Kidney (tissue), 14 donors: ENCODE measurements around the gene SLC25A25. TPM values are rescaled to one million over a fixed set of nuclear protein-coding genes. Genes with fewer than 3 reads are reported as not detected.
A peak's percentile ranks its signal among the peaks of the same experiment; 100 is the strongest.
"Not testable (repeated sequence)": the region's sequence is repeated elsewhere in the genome, so short reads cannot be mapped to it uniquely, and the experiment has no call there.

Source experiments
- DNase-seq, 5 donors: peaks; one replicate each; pipeline ENCODE4 v3.0.0-alpha.2; 2013 to 2020
- FAIRE-seq: peaks from 2 replicates; lab custom pipeline; 2012; peaks lifted over from hg19 to GRCh38; lab: Jason Lieb, UNC
- H3K27ac ChIP-seq, 2 donors: one replicate each; pipeline ENCODE4 v1.7.0; 2013; ENCODE audit warnings: low read depth in 2 of 2, low read length in 2 of 2, inconsistent platforms in 1 of 2
- H3K27me3 ChIP-seq: one replicate; pipeline ENCODE4 v1.7.1; 2013; ENCODE audit warnings: low read length, inconsistent platforms; ENCODE audit not compliant: control insufficient read depth, insufficient read depth
- H3K36me3 ChIP-seq, 3 donors: one replicate each; pipeline versions ENCODE4 v1.7.0 to v1.7.1; 2013; ENCODE audit warnings: low read length in 3 of 3, control low read depth in 1 of 3, inconsistent platforms in 1 of 3; ENCODE audit not compliant: insufficient read depth in 3 of 3, control insufficient read depth in 2 of 3
- H3K4me1 ChIP-seq, 3 donors: one replicate each; pipeline versions ENCODE4 v1.7.0 to v1.7.1; 2013; ENCODE audit warnings: low read length in 3 of 3, inconsistent platforms in 1 of 3, low read depth in 1 of 3; ENCODE audit not compliant: control insufficient read depth in 2 of 3, insufficient read depth in 2 of 3
- H3K4me3 ChIP-seq, 3 donors: one replicate each; pipeline versions ENCODE4 v1.7.0 to v1.8.1; 2013; ENCODE audit warnings: low read length in 3 of 3, control low read depth in 1 of 3, inconsistent platforms in 1 of 3
- H3K9ac ChIP-seq, 3 donors: one replicate each; pipeline versions ENCODE4 v1.7.0 to v1.7.1; 2013; ENCODE audit warnings: low read length in 3 of 3, control low read depth in 1 of 3, inconsistent platforms in 1 of 3
- H3K9me3 ChIP-seq, 3 donors: one replicate each; pipeline versions ENCODE4 v1.7.0 to v1.7.1; 2013; ENCODE audit warnings: low read length in 3 of 3, control low read depth in 1 of 3, inconsistent platforms in 1 of 3; ENCODE audit not compliant: control insufficient read depth in 2 of 3, insufficient read depth in 1 of 3
- intact Hi-C: fragments of 100-400 bp; cut with DNase I; formaldehyde crosslinking; loops from one replicate; pipeline ENCODE4 v1.11.1; 2022
- polyA plus RNA-seq: library from polyadenylated mRNA; stranded (reverse); fragments of 350-450 nt; fragmentation: Illumina TruSeq; extraction: RNeasy Lipid Tissue Mini Kit (QIAGEN cat#74804); gene quantifications from one replicate; pipeline ENCODE4 v1.2.3, GENCODE V29; 2014; ENCODE audit warnings: low read depth, low replicate concordance; ENCODE audit not compliant: insufficient read depth
- total RNA-seq: library from RNA; stranded (reverse); fragmentation: NEBNext Ultra II Directional; extraction: Animal tissue kit (Norgen Biotek cat#: 25700); gene quantifications from one replicate; pipeline ENCODE4 v1.2.1, GENCODE V29; 2021
- TF ChIP-seq, protein P1 (sequence below): IDR thresholded peaks from 3 replicates; pipeline ENCODE4 v1.5.1; 2012; ENCODE audit warnings: mild to moderate bottlenecking, moderate library complexity, borderline replicate concordance; ENCODE audit not compliant: insufficient read depth; ENCODE audit errors: extremely low read depth
- donor health status: control.
- donor health status: control.
- donor health status: control.
- donor health status: control.
- donor health status: control.
- donor health status: DM: yes; HTN: yes; CAD: no.
- donor health status: Normal renal cell carcinoma (clear cell type).

Gene SLC25A25
- total and polyA plus RNA-seq, 2 donors from 2014 or later, result 20.4 to 24.9 TPM

DNA sequence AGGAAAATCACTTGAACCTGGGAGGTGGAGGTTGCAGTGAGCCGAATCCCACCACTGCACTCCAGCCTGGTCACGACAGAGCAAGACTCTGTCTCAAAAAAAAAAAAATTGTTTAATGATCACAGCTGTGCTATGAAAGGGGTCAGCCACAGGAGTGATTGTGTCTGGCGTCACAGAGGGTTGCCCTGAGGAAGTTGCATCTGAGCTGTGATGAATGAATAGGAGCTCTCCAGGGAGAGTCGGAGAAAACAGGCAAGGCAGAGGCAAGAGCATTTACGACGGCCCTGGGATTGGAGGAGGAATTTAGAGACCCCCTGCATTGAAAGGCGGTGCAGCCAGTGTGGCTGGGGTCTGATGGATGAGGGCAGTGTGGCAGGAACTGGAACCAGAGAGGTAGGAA, 26.0 kb upstream of the SLC25A25 start:
- no peak for FAIRE-seq
- no peaks in the 10 kb centered on the region for H3K27me3 ChIP-seq
- DNase-seq, result no peak
- H3K27ac ChIP-seq, result no peak overlapping the region
- H3K36me3 ChIP-seq, result no peaks in the 10 kb centered on the region
- no peak overlapping the region for H3K9ac ChIP-seq
- H3K4me1 ChIP-seq, result peaks cover 0 to 11% (median 6%) of the 10 kb centered on the region in 3 donors
- no peaks in the 10 kb centered on the region for H3K9me3 ChIP-seq
- no peak overlapping the region for H3K4me3 ChIP-seq
- intact Hi-C loops, result no loop called here
- TF ChIP-seq, protein P1, sequence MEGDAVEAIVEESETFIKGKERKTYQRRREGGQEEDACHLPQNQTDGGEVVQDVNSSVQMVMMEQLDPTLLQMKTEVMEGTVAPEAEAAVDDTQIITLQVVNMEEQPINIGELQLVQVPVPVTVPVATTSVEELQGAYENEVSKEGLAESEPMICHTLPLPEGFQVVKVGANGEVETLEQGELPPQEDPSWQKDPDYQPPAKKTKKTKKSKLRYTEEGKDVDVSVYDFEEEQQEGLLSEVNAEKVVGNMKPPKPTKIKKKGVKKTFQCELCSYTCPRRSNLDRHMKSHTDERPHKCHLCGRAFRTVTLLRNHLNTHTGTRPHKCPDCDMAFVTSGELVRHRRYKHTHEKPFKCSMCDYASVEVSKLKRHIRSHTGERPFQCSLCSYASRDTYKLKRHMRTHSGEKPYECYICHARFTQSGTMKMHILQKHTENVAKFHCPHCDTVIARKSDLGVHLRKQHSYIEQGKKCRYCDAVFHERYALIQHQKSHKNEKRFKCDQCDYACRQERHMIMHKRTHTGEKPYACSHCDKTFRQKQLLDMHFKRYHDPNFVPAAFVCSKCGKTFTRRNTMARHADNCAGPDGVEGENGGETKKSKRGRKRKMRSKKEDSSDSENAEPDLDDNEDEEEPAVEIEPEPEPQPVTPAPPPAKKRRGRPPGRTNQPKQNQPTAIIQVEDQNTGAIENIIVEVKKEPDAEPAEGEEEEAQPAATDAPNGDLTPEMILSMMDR, result no peak

DNA sequence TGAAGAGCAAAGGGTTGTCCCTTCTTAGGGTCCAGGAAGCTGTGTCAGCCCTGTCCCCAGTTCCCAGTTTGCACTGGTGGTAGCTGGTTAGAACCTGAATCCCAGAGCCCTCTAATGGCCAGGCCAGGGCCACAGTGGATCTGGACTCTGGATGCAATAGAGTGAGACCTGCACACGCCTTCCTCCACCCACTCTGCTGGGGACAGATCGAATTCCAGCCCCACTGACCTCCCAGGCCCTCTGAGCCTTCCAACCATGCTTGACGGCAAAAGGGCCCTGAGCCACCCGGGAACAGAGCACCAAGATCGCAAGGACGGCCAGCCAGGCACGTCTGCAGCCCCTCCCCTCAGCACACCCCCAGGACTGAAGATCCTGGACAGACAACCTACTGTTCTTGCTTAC, 24.6 kb upstream of the SLC25A25 start:
- Histone ChIP-seq H3K4me1 (peaks cover 0 to 11% (median 6%) of the 10 kb centered on the region in 3 donors), H3K27me3 (no peaks in the 10 kb centered on the region), H3K27ac (peak overlapping the region; percentile 73 to 83), H3K9ac (peak overlapping the region in 1 of 3 donors; percentile 10), H3K36me3 (no peaks in the 10 kb centered on the region), H3K9me3 (no peaks in the 10 kb centered on the region), H3K4me3 (no peak overlapping the region)
- TF ChIP-seq, protein P1, result no peak
- FAIRE-seq (no peak), DNase-seq (peak; percentile 69 to 82 (median 71))
- intact Hi-C loops, result no loop called here

DNA sequence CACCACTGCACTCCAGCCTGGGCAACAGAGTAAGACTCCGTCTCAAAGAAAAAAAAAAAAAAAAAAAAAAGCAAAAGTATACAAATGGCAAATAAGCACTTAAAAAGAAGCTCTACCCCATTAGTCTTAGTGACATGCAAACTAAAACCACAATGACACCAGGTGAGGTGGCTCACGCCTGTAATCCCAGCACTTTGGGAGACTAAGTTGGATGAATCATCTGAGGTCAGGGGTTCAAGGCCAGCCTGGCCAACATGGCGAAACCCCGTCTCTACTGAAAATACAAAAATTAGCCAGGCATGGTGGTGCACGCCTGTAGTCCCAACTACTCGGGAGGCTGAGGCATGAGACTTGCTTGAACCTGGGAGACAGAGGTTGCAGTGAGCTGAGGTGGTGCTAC, 22.6 kb upstream of the SLC25A25 start:
- H3K36me3 ChIP-seq, FAIRE-seq, DNase-seq, H3K9me3 ChIP-seq, intact Hi-C loops, H3K27ac ChIP-seq, H3K4me3 ChIP-seq, H3K9ac ChIP-seq, H3K27me3 ChIP-seq: not testable (repeated sequence)
- peaks cover 0 to 11% (median 8%) of the 10 kb centered on the region in 3 donors for H3K4me1 ChIP-seq

DNA sequence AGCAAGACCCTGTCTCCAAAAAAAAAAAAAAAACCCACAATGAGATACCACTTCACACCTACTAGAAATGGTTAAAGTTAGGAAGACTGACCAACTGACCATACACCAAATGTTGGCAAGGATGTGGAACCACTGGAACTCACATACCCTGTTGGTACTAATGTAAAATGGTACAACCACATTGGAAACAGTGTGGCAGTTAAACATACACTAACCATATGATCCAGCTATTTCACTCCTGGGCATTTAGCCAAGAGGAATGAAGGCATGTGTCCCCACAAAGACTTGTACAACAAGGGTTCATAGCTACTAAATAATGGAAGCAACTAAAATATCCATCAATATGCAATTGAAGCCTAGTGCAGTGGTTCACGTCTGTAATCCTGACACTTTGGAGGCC, 22.2 kb upstream of the SLC25A25 start:
- no peak for FAIRE-seq
- H3K36me3 ChIP-seq, result no peaks in the 10 kb centered on the region

More for the DNA sequence above, 22.2 kb upstream of the SLC25A25 start:
- H3K27ac ChIP-seq, result no peak overlapping the region
- no peak overlapping the region for H3K4me3 ChIP-seq
- intact Hi-C loops, result no loop called here
- no peaks in the 10 kb centered on the region for H3K9me3 ChIP-seq
- TF ChIP-seq, protein P1, result no peak
- peaks cover 0 to 11% (median 8%) of the 10 kb centered on the region in 3 donors for H3K4me1 ChIP-seq
- no peaks in the 10 kb centered on the region for H3K27me3 ChIP-seq
- DNase-seq, result peak in 2 of 5 donors; percentile 30 to 73
- H3K9ac ChIP-seq, result no peak overlapping the region
